ENCODE results near the gene CP.

DNA sequence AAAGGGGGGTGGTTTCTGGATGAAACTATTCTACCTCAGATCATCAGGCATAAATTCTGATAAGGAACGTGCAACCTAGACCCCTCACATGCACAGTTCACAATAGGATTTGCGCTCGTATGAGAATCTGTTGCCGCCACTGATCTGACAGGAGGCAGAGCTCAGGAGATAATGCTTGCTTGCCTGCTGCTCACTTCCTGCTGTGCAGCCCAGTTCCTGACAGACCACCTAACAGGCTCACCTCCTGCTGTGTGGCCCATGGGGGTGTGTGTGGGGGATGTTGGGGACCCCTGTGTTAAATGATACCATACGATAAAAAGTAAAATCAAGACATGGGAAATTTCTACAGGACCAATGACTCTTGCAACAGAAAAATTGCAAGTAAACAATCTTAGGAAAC, 24.0 kb downstream of the CP start:
- TF ChIP-seq, protein P1, sequence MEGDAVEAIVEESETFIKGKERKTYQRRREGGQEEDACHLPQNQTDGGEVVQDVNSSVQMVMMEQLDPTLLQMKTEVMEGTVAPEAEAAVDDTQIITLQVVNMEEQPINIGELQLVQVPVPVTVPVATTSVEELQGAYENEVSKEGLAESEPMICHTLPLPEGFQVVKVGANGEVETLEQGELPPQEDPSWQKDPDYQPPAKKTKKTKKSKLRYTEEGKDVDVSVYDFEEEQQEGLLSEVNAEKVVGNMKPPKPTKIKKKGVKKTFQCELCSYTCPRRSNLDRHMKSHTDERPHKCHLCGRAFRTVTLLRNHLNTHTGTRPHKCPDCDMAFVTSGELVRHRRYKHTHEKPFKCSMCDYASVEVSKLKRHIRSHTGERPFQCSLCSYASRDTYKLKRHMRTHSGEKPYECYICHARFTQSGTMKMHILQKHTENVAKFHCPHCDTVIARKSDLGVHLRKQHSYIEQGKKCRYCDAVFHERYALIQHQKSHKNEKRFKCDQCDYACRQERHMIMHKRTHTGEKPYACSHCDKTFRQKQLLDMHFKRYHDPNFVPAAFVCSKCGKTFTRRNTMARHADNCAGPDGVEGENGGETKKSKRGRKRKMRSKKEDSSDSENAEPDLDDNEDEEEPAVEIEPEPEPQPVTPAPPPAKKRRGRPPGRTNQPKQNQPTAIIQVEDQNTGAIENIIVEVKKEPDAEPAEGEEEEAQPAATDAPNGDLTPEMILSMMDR (IDR thresholded peaks at IDR 0.05 in 8 of 11, conservative IDR thresholded peaks at IDR 0.05 in 3 of 11) = no peak
- no peak for TF ChIP-seq POLR2AphosphoS5 (IDR thresholded peaks at IDR 0.05)

All from spleen (tissue), 7 donors.